Suppressor macrophage (primary cell): Measurements from ENCODE around the gene RYR3.
"Not testable (repeated sequence)": the region's sequence is repeated elsewhere in the genome, so short reads cannot be mapped to it uniquely, and the experiment has no call there.

Experiments used
- DNase-seq, 4 experiments: peaks; one replicate each; pipeline ENCODE4 v3.0.0-alpha.2; 2020 to 2022

RYR3 gene

DNA sequence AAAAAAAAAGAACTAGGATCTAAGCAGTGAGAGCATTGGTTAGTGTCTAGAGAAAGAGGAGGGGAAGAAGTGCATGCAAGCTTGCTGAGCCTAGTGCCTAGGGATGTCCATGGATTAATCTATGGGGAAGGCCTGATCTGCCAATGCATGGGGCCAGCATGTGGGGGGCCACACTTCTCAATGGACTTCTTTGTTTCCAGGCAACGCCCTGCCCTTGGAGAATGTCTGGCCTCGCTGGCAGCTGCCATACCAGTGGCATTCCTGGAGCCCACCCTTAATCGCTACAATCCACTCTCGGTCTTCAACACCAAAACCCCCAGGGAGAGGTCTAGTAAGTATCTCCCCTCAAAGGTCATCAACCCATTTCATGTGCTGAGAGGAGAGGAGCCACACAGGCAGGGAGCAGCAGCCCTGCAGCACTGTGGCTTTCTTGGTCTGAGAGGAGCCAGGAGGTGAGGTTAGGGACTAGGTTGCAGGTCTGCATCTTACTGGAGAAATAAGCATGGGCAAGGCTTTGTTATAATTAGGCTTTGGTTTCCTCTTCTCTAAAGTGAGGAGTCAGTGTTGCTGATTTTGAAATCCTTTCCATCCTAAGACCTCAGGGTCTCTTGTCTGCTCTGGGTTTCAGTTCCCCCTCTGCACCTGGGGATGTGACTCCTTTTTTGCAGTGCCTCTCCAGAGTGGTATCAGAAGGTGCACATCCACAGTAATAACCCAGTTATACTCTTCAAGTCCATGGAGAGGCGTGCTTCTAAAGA is 469.4 kb downstream of the RYR3 start:
- DNase-seq: no peak

- no peak for DNase-seq
Measured at GRCh38 chr15:33782966-33783365, 472.2 kb downstream of the RYR3 start.

DNA sequence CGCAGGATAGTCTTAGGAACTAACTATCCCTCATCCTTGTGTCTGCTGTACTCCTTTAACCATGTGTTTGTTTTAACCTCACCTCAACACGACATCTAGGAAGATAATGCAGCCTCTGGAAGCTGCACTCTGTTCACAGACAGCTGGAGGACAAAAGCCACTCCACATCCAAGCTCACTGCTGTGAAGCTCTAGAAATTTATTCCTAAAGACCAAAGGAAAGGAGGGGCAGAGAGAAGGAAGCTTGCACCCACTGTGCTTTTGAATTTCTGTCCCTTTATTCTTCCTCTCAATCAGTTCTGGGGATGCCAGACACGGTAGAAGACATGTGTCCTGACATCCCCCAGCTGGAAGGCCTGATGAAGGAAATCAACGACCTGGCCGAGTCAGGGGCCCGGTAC is 474.6 kb downstream of the RYR3 start:
- no peak for DNase-seq

GRCh38 chr15:33788906-33789540 is 478.3 kb downstream of the RYR3 start:
- DNase-seq: no peak

GRCh38 chr15:33794453-33794852 is 483.7 kb downstream of the RYR3 start:
- DNase-seq: no peak

DNA sequence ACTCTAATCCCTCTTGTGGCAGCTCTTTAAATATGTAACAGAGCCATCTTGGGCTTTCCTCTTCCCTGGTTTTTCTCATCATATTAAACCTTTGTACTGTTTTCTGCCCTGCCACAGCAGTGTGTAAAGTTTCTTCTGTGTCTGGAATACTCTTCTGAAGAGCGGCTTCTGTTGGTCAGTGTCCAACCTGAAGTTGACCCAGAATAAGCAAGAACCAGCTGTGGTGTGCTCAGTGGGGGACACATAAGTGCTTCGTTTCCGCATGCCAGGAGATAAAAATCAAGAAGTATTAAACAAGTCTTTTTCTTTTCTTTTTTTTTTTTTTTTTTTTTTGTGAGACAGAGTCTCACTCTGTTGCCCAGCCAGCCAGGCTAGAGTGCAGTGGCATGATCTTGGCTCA is 484.3 kb downstream of the RYR3 start:
- DNase-seq: no peak

DNA sequence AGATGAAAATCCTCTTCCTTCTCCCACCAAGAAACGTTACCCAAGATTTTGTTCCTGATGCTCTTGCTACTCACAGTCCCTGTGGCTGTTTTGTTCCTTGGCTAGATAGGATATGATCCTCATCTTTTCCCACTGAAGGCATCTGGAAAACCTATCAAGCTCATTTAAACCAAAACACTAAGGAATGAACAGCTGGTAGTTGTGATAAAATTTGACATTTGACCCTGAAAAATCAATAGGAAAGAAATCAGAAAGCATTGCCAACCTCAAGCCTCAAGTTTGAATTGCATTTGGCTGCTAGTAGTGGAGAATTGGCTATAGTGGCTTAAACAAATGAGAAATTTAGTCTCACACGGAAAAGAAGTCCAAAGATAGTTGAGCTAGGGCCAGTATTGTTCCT is 486.9 kb downstream of the RYR3 start:
- no peak for DNase-seq

DNA sequence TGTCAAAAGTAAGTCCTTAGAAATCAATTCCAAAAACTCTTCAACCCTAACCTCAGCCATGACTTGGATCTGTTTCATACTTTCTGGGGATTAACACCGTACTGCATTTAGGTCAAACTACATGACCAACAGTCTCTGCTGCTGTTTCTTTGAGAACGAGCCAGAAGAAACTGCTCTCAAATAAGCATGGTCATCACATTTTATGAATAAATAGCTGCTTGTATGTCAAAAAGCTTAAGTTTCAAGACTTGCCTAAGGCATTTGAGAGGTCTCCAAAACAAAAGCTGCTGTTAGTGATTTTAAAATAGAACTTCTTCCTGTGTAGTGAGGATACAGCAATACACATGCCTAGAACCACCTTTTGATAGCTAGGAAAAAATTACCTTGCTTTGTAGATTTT is 491.2 kb downstream of the RYR3 start:
- no peak for DNase-seq

DNA sequence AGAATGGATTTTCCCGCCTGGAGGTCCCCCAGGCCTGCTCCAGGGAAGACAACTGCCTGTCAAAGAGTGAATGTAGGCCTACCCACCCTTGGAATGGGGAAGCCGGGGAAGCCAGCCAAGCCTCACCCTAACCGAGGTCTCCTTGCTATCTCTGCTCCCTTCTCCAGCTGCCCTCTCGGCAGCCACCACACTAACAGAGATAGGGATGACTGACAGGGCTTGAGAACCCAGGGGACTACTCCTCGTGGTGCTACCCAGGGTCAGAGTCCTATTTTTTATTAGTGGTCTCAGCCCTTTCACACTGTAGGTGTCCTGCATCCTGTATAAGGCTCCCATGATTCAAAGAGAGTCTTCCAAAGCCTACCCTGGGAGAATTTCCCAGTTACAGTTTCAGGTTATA is 496.9 kb downstream of the RYR3 start:
- no peak for DNase-seq

- DNase-seq: no peak
Measured at GRCh38 chr15:33808720-33809457, 498.1 kb downstream of the RYR3 start.

GRCh38 chr15:33810073-33810595 is 499.4 kb downstream of the RYR3 start:
- DNase-seq: no peak

- DNase-seq: no peak
Measured at GRCh38 chr15:33810806-33811205, 500.0 kb downstream of the RYR3 start.

DNA sequence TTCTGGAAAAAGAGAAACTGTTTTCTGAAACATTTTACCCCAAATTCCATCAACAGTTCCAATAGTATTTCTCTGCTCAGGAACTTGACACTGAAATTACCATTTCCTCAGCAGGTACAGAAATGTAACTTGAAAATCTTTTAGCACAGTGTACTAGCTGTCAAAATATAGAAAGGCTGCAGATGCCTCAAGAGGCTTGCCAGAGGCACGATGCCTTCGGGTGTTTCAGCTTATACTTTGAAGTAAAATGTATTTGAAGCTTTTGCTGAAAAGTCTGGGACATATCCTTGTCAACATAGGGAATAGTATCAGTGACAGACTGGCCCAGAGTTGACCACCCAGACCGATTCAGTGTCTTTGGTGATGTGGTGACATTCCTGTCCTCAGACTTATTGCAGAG is 503.1 kb downstream of the RYR3 start:
- no peak for DNase-seq

GRCh38 chr15:33819499-33819898 is 508.7 kb downstream of the RYR3 start:
- DNase-seq: not testable (repeated sequence)

GRCh38 chr15:33822479-33822878 is 511.7 kb downstream of the RYR3 start:
- DNase-seq: no peak

GRCh38 chr15:33823119-33823518 is 512.4 kb downstream of the RYR3 start:
- DNase-seq: no peak

- no peak for DNase-seq
Measured at GRCh38 chr15:33825453-33825852, 514.7 kb downstream of the RYR3 start.

- DNase-seq: no peak
Measured at GRCh38 chr15:33826201-33826600, 515.4 kb downstream of the RYR3 start.

GRCh38 chr15:33830351-33830750 is 519.6 kb downstream of the RYR3 start:
- no peak for DNase-seq

DNA sequence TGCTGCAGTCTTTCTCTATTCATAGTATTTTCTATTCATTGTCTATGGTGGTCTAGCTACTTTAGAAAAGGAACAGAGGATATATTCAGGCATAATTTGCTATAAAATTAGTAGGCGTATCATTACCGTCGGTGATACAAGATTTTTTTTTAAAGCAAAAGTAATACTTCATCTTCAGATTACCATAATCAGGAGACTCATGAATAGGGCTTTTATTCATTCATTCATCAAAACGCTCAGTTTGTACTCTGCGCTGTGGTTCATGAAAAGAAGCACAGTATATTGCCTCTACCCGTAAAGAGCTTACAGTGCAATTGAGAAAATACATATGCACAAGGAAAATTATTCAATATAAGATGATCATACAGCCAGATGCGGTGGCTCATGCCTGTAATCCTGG is 520.9 kb downstream of the RYR3 start:
- no peak for DNase-seq

DNA sequence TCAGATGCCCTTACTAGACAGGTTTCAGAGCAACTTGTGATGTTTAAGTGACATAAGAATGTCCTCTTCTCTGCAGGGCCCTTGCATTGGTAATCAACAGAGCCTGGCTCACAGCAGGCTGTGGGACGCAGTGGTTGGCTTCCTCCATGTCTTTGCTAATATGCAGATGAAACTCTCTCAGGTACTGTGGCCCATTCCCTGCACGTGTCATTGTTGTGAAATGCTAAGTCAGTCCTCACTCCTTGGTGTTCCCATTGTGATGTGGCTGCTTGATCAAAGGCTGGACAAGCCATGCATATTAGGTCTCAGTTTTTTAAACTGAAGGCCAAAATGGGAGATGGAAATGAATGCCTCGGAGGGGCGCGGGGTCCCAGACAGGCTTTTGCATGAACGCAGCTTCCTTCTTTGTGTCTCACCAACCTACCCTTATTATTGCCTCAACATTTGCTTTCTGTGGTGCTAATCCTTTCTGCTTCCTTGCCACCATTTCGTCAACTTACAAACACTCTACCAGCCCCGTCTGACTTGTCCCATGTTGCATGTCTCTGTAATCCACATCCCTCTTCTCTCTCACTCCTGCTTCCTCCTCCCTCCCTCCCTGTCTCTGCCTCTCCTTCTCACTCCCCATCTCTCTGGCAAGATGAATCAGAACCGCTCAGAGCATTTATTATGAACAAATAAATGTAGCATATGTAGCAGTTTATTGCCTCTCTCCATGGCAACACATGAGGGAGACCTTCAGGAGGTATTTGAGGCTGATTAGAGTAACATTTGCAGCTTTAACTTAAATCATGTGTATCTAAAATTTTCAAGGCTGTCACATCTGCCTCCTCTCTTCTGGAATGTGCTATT is 524.4 kb downstream of the RYR3 start:
- no peak for DNase-seq

GRCh38 chr15:33837294-33837693 is 526.5 kb downstream of the RYR3 start:
- DNase-seq: no peak

DNA sequence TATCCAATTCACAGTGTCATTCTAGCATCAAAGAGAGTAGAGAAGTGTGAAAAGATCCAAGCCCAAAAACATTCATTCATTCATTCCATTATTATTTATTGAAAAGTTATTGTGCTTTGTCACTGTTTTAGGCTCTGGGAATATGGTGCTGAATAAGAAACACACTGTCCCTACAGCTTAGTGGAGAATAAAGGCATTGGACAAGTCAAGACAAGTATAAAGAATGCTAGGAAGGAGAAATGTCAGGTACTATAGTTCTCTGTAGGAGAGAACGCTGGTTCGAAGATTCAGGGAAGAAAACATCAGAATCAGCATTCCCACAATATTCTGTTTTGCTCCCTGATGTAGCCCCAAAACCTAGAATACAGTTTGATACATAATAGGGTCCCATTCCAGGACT is 528.8 kb downstream of the RYR3 start:
- no peak for DNase-seq
